Skeletal muscle satellite cell (primary cell): Measurements from ENCODE around the gene PRR29.
"Not testable (repeated sequence)": the region's sequence is repeated elsewhere in the genome, so short reads cannot be mapped to it uniquely, and the experiment has no call there.

Experiments used
- H3K27me3 ChIP-seq: 2 replicates; pipeline ENCODE4 v1.7.0; 2013; ENCODE audit warnings: low read length; ENCODE audit not compliant: control insufficient read depth, insufficient read depth
- H3K36me3 ChIP-seq: 2 replicates; pipeline ENCODE4 v1.7.0; 2013; ENCODE audit warnings: mild to moderate bottlenecking, control low read depth, low read length; ENCODE audit not compliant: insufficient read depth
- H3K4me1 ChIP-seq: 2 replicates; pipeline ENCODE4 v1.7.0; 2013; ENCODE audit warnings: low read length; ENCODE audit not compliant: control insufficient read depth, insufficient read depth
- H3K4me2 ChIP-seq: 2 replicates; pipeline ENCODE4 v1.7.0; 2013; ENCODE audit warnings: mild to moderate bottlenecking, low read length
- H3K4me3 ChIP-seq: 2 replicates; pipeline ENCODE4 v1.7.0; 2013; ENCODE audit warnings: low read length
- H3K9ac ChIP-seq: 2 replicates; pipeline ENCODE4 v1.7.0; 2013; ENCODE audit warnings: mild to moderate bottlenecking, low read depth, low read length, moderate library complexity
- H3K9me3 ChIP-seq: replicated peaks from 2 replicates; pipeline ENCODE4 v1.7.0; 2013; ENCODE audit warnings: mild to moderate bottlenecking, control low read depth, low read length

PRR29 gene

DNA sequence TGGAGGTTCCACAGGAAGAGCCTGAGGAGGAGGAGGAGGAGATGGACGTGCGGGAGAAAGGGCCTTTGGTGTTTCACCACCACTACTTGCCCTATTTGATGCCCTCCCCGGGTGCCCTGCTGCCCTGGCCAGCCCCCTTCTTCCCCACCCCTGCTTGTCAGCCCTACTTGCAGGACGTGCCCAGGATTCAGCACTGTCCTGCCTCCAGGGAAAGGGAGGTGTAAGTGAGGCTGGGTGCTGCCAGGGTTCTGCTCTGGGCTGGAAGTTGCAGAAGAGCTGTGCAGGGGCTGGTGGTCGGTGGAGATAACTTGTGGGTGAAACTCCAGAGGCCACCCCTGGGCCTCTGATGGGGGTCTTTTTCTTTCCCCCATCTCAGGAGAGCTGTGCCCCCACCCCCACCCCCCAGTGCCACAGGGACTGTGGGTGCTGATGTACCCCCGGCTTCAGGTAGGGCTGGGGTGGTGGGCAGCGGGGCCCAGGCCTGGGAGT lies 3.0 kb downstream of the PRR29 start:
- H3K9me3 ChIP-seq = no peaks in the 10 kb centered on the region
- H3K9ac ChIP-seq = no peak overlapping the region
- no peaks in the 10 kb centered on the region for H3K36me3 ChIP-seq
- no peak overlapping the region for H3K4me3 ChIP-seq
- H3K4me1 ChIP-seq = peaks cover 10% of the 10 kb centered on the region
- H3K4me2 ChIP-seq = no peak overlapping the region
- H3K27me3 ChIP-seq = peaks cover 59% of the 10 kb centered on the region

DNA sequence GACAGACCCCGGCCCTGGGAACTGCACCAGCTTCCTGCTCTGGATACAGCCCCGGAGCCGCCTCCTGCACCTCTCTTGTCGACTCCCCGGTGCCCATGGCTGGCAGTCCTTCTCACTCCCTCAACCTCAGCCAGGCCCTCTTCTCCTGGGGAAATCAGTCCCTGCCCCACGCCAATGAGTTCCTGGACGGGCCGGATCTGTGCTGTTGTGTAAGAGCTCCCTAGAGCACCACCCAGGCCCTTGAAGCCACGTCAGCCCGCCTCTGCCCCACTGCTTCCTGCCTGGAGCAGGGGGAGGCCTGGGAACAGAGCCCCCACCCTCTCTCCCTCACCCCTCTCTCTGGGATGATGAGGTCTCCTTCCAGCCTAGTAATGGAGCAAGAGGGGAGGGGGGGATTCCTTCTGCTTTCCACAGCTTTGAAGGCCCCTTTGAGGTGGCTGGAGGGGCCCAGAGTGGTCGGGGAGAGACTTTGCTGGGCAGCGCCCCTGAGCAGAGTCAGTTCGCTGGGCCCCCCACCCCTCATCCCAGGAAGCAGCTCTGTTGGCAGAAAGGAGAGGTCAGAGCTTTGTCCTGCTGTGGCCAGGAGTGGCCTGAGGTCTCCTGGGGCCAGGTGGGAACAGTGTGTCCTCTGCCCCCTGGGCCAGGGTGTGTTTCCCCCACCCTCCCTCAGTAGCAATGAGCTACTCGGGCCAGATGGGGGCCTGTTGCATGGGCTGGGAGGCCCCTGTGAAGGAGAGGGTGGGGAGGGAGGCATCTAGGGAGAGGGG lies 3.8 kb downstream of the PRR29 start:
- H3K36me3 ChIP-seq = no peaks in the 10 kb centered on the region
- no peak overlapping the region for H3K9ac ChIP-seq
- H3K4me2 ChIP-seq = no peak overlapping the region
- H3K4me3 ChIP-seq = no peak overlapping the region
- H3K27me3 ChIP-seq = peaks cover 51% of the 10 kb centered on the region
- no peaks in the 10 kb centered on the region for H3K9me3 ChIP-seq
- peaks cover 10% of the 10 kb centered on the region for H3K4me1 ChIP-seq

DNA sequence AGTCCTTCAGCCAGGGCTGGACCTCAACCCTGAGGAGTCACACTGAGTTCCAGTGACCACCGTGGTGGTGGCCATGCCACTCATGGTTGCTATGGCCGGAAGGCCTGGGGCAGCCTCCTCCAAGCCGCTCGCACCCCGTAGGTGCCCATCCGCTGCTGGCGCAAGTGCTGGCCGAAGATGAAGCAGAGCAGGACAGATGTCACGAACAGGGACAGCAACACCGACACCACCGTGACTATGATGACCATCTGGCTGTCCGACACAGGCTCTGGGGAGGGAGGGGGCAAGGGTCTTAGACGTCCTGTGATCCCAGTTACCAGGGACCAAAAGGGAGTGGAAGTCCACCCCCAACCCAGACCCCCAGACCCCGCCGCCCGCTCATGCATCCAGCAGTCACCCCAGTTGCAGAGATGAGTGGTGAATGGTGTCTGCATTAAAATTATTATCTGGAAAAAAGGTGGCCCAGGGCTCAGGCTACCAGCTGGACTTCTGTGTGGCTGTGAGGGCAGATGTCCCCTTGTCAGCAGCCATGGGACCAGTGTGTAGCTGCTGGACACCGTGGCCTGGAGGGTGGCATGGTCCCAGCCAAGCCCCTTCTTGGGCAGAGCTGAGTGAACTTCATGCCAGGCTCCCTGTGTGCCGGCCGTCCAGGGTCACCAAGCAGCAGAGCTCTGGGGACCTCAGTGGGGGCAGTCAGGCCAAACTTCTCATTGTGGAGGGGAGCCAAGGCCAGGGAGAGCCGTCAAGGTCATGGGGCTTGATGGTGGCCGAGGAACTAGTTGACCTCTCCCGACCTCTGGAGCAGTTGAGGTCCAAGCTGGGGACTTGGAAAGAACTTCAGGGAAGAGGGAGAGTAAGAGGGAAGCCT lies 4.7 kb downstream of the PRR29 start:
- Histone ChIP-seq H3K4me1 (peaks cover 11% of the 10 kb centered on the region), H3K4me3 (no peak overlapping the region), H3K36me3 (no peaks in the 10 kb centered on the region), H3K4me2 (no peak overlapping the region), H3K27me3 (peaks cover 41% of the 10 kb centered on the region), H3K9ac (no peak overlapping the region), H3K9me3 (no peaks in the 10 kb centered on the region)

DNA sequence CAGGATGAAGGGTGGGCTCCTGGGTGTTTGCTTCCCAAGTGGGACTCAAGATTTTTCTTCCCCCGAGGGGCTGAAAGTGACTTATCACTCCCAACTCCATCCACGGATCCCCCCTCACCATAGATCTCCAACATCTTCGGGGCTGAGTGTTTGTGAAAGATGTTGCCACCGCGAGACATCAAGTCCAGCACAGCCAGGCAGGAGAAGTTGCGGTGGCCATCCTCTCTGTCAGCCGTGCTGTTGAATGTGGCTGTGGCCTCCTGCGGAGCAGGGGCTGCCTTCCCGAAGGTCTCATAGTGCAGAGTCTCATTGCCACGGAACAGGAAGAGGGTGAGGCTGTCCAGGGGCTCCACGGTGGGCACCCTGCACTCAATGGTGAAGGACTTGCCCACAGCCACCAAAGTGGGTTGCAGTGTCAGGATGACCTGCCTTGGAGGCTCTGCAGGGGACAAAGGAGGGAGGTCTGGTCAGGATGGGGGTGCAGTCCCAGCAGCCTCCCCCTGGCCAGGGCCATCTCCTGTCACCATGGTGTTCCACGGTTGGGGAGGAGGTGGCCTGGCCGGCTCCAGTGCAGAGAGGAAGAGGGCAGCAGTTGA lies 5.5 kb downstream of the PRR29 start:
- no peak overlapping the region for H3K9ac ChIP-seq
- H3K4me2 ChIP-seq = no peak overlapping the region
- no peak overlapping the region for H3K4me3 ChIP-seq
- peaks cover 12% of the 10 kb centered on the region for H3K4me1 ChIP-seq
- H3K9me3 ChIP-seq = no peaks in the 10 kb centered on the region
- H3K36me3 ChIP-seq = no peaks in the 10 kb centered on the region
- peaks cover 36% of the 10 kb centered on the region for H3K27me3 ChIP-seq

DNA sequence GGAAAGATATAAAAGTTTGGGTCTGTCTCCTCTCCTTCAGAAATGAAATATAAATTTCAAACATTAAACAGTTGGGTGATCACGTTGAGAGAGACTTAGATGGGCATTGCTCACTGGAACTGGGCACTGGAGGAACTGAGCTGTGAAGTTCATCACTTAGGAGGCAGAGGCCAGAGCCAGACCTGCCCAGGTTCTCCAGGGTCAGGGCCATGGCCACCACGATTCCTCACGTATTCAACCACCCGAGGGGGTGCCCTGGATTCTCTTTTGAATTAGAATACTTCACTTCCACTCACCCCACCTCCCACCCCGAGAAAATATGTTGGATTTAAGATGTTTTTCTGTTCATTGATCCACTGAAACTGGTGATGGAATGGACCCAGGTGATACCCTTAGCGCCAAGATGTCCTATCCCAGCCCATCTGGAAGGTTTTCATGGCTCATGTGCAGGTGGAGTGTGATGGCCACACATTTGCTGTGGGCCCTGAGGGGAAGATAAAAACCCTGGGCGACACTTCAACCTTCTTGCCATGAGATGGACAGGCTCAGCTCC lies 6.1 kb downstream of the PRR29 start:
- no peaks in the 10 kb centered on the region for H3K36me3 ChIP-seq
- H3K4me1 ChIP-seq = peaks cover 18% of the 10 kb centered on the region

DNA sequence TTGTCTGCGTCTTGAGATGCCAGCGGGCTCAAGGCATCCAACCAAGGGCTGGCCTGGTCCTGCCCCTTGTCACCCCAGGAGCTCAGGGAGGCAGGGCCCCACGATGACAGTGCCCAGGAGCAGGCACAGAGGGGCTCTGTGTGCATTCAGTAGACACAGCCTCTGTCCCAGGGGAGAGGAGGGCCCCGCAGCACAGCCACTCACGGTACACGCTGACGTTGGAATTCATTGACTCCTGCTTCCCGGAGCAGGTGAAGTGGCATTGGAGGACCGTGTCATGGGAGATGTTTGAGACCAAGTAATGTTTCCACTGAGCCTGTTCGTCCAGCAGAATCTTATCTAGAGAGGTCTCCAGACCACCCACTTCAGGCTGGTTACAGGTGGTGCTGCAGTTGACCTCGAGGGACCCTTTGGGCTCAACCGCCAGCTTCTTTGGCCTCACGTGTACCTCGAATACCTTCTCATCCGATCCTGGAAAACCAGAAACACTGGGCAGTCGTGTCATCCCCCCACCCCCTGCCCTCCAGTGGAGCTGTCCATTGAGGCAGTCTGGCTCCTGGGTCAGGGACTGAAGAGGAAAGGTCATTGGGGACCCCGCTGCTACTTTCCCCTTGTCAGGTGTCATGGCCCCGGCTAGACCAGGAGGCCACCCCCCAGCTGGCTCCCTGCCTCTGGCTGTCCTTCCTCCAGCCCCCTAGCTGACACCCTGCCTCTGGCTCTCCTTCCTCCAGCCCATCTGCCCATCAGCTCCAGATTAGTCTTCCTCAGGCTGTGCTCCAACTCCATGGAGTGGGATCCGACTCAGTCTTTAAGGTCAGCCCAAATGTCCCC lies 7.0 kb downstream of the PRR29 start:
- peaks cover 26% of the 10 kb centered on the region for H3K27me3 ChIP-seq
- H3K4me3 ChIP-seq = no peak overlapping the region
- H3K4me2 ChIP-seq = no peak overlapping the region
- H3K4me1 ChIP-seq = peaks cover 25% of the 10 kb centered on the region
- no peaks in the 10 kb centered on the region for H3K36me3 ChIP-seq
- H3K9me3 ChIP-seq = no peaks in the 10 kb centered on the region
- no peak overlapping the region for H3K9ac ChIP-seq

More for the DNA sequence above, 6.1 kb downstream of the PRR29 start:
- Histone ChIP-seq H3K9ac (no peak overlapping the region), H3K4me2 (no peak overlapping the region), H3K9me3 (no peaks in the 10 kb centered on the region), H3K4me3 (no peak overlapping the region), H3K27me3 (peaks cover 29% of the 10 kb centered on the region)

DNA sequence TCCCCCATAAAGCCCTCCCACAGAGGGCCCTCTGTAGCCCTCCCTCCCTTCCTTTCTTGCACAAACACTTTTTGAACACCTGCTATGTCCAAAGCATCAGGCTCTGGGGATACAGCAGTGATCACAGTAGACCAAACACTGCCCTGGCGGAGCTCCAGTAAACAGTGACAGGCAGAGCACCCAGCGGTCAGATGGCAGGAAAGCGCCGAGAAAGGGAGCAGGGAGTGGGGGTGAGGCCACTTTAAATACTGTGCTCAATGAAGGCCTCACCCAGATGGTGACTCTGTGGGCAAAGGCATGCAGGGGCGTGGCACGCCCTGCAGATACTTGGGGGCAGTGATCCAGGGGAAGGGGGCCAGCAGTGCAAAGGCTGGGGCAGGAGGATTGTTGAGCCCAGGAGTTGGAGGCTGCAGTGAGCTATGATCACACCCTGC lies 7.6 kb downstream of the PRR29 start:
- peaks cover 26% of the 10 kb centered on the region for H3K27me3 ChIP-seq
- H3K9me3 ChIP-seq = no peaks in the 10 kb centered on the region
- H3K4me3 ChIP-seq = no peak overlapping the region
- no peaks in the 10 kb centered on the region for H3K36me3 ChIP-seq
- no peak overlapping the region for H3K4me2 ChIP-seq
- peaks cover 26% of the 10 kb centered on the region for H3K4me1 ChIP-seq
- no peak overlapping the region for H3K9ac ChIP-seq

DNA sequence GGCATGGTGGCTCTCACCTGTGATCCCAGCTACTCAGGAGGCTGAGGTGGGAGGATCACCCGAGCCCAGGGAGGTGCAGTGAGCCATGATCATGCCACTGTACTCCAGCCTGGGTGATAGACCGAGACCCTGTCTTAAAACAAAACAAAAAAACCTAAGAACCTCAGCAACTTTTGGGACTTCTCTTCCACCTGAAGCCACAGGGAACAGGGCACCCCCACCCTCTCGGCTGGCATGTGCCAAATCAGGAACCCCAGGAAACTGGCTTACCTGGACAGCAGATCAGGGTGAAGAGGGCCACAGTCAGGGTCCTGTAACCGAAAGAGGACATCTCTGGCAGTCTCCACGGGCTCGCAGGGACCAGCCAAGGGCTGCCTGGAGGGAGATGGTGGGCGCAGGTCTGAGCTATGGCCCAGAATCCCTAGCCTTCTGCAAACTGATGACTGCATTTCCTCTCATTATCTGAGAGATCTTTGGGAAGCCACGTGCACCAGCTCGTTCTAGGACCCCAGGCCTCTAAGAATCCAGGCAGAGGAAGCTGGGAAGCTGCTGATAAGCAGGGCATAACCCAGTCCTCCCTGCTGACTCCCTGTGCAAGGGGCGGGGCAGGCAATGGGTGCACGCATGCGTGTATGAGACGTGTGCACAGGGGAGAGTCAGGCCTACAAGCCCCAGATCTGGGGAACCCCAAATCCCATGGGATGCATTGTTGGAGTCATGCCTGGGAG lies 8.4 kb downstream of the PRR29 start:
- H3K27me3 ChIP-seq = peaks cover 24% of the 10 kb centered on the region
- no peaks in the 10 kb centered on the region for H3K36me3 ChIP-seq
- peaks cover 26% of the 10 kb centered on the region for H3K4me1 ChIP-seq
- no peak overlapping the region for H3K4me3 ChIP-seq
- H3K9ac ChIP-seq = no peak overlapping the region
- no peaks in the 10 kb centered on the region for H3K9me3 ChIP-seq
- no peak overlapping the region for H3K4me2 ChIP-seq

DNA sequence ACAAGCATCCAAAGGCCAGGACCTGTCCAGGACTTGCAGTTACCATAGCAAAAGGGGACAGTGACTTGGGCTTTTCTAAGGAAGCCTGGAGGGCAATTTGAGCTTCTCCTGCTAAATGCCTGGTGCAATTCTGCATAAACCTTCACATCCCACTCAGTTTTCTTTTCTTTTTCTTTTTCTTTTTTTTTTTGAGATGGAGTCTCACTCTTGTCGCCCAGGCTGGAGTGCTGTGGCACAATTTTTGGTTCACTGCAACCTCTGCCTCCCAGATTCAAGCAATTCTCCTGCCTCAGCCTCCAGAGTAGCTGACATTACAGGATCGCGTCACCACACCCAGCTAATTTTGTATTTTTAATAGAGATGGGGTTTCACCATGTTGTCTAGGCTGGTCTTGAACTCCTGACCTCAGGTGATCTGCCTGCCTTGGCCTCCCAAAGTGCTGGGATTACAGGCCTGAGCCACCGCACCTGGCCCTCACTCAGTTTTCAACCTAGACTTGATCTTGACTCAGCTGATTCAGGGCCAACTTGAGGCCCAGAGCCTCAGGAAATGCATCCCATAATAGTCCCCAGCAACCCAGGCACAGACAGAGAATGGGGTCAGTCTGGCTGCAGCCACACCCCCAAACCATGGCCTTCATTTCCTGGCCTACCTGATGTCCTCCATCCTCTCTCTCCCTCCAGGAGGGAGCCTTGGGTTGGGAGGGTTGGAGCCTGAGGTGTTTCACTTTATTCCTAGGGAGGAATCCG lies 9.1 kb downstream of the PRR29 start:
- H3K4me1 ChIP-seq = peaks cover 26% of the 10 kb centered on the region
- H3K36me3 ChIP-seq, H3K4me3 ChIP-seq: not testable (repeated sequence)

DNA sequence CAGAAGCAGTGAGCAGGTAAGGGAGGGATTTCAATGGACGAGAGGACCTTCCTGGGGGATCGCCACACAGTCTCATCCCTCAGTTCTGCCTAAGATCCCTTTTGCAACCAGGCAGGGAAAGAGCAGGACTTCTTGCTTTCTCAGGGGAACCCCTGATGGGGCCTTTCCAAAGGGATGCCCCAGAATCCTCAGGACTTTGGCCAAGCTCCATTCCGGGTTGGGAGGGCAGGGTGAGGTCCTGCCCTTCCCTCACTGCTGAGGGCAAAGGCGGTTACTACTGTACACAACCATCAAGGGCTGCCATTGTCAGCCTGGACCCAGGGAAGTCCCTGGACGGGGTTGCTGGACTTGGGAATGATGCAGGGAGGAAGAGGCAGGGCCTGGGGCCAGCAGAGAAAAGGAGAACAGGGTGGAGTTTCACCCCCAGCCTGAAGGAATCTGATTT lies 9.7 kb downstream of the PRR29 start:
- H3K9ac ChIP-seq = no peak overlapping the region
- H3K4me1 ChIP-seq = peaks cover 26% of the 10 kb centered on the region
- no peaks in the 10 kb centered on the region for H3K9me3 ChIP-seq
- no peak overlapping the region for H3K4me2 ChIP-seq
- H3K27me3 ChIP-seq = peaks cover 14% of the 10 kb centered on the region
- H3K36me3 ChIP-seq = no peaks in the 10 kb centered on the region
- no peak overlapping the region for H3K4me3 ChIP-seq

More for the DNA sequence above, 9.1 kb downstream of the PRR29 start:
- not testable (repeated sequence) for H3K9me3 ChIP-seq, H3K4me2 ChIP-seq, H3K9ac ChIP-seq
- peaks cover 18% of the 10 kb centered on the region for H3K27me3 ChIP-seq
